GM12878 (cell line): ENCODE data around the gene SLC26A1. TPM values are rescaled to one million over a fixed set of nuclear protein-coding genes. Genes with fewer than 3 reads are reported as not detected.

ENCODE experiments used
- EP300 ChIP-seq, 2 experiments: fragments of 150-350 bp in 1 of 2; IDR thresholded peaks; 2 replicates each; pipeline ENCODE4 v1.6.1; 2011 to 2012; ENCODE audit warnings: low read depth in 2 of 2, low read length in 2 of 2, borderline replicate concordance in 1 of 2, improper control_type of control experiment in 1 of 2, inconsistent platforms in 1 of 2; ENCODE audit not compliant: control insufficient read depth in 1 of 2
- GABPA ChIP-seq: IDR thresholded peaks from 2 replicates; pipeline ENCODE4 v1.6.1; 2014; ENCODE audit warnings: antibody characterized with exemption, low read depth, mild to moderate bottlenecking, inconsistent platforms
- IRF4 ChIP-seq: IDR thresholded peaks from 2 replicates; pipeline ENCODE4 v1.6.1; 2011; ENCODE audit warnings: low read depth, low read length
- RB1 ChIP-seq: fragments of 450-650 bp; formaldehyde crosslinking; IDR thresholded peaks from 2 replicates; pipeline ENCODE4 v1.6.1; 2017; ENCODE audit warnings: mild to moderate bottlenecking, borderline replicate concordance
- USF1 ChIP-seq: IDR thresholded peaks from 2 replicates; pipeline ENCODE4 v1.6.1; 2011; ENCODE audit warnings: borderline replicate concordance, low read depth, mild to moderate bottlenecking, moderate library complexity, mixed read lengths, low read length; ENCODE audit not compliant: insufficient read depth; ENCODE audit errors: extremely low read length
- YBX1 ChIP-seq: fragments of 450-650 bp; IDR thresholded peaks from 2 replicates; pipeline ENCODE4 v1.6.1; 2016; ENCODE audit warnings: antibody characterized with exemption
- ZNF207 ChIP-seq: fragments of 450-650 bp; IDR thresholded peaks from 2 replicates; pipeline ENCODE4 v1.6.1; 2014; ENCODE audit warnings: antibody characterized with exemption, mild to moderate bottlenecking, borderline replicate concordance
- polyA plus RNA-seq, 11 experiments: library from polyadenylated mRNA; depleted of rRNA in 4 of 11; unstranded in 6 of 11; stranded (reverse) in 5 of 11; fragments of >200 nt; fragmentation: Nextera tagmentation in 4 of 11; fragmentation: Illumina TruSeq in 1 of 11; extraction: Ambion mirVana in 4 of 11; extraction: Trizol in 1 of 11; gene quantifications; 1 replicate in 1 of 11; 2 replicates in 10 of 11; pipeline versions ENCODE4 v1.2.1 to v1.2.3, GENCODE V29; 2011 to 2016; ENCODE audit warnings: inconsistent platforms in 2 of 11, missing spikeins in 2 of 11, low read depth in 1 of 11
- total RNA-seq, 4 experiments: library from RNA; depleted of rRNA in 3 of 4; stranded (reverse); fragments of >200 nt in 3 of 4; fragmentation: Illumina TruSeq in 1 of 4; extraction: Trizol in 1 of 4; gene quantifications; 2 replicates each; pipeline versions ENCODE4 v1.2.1 to v1.2.3, GENCODE V29; 2013 to 2021
- TF ChIP-seq, protein P1 (sequence below): fragments of 450-650 bp; IDR thresholded peaks from 2 replicates; pipeline ENCODE4 v1.6.1; 2017; ENCODE audit warnings: antibody characterized with exemption, mild to moderate bottlenecking, moderate library complexity

The SLC26A1 gene
- total and polyA plus RNA-seq, 10 of the 15 experiments (the other 5 are each of a cell fraction or from before 2014, with no cell fraction given), result 0.05 to 0.96 (median 0.28) TPM; not detected in 5

GRCh38 chr4:1004557-1005485 lies 11.6 kb upstream of the SLC26A1 start (continued):
- no peak for TF ChIP-seq EP300 (IDR thresholded peaks at IDR 0.05; ENCODE audit: borderline replicate concordance in 1 of 2, control insufficient read depth in 1 of 2, low read depth in 2 of 2, low read length in 2 of 2)
- TF ChIP-seq RB1, result no peak
- no peak for TF ChIP-seq GABPA
- TF ChIP-seq ZNF207, result no peak
- TF ChIP-seq, protein P1, sequence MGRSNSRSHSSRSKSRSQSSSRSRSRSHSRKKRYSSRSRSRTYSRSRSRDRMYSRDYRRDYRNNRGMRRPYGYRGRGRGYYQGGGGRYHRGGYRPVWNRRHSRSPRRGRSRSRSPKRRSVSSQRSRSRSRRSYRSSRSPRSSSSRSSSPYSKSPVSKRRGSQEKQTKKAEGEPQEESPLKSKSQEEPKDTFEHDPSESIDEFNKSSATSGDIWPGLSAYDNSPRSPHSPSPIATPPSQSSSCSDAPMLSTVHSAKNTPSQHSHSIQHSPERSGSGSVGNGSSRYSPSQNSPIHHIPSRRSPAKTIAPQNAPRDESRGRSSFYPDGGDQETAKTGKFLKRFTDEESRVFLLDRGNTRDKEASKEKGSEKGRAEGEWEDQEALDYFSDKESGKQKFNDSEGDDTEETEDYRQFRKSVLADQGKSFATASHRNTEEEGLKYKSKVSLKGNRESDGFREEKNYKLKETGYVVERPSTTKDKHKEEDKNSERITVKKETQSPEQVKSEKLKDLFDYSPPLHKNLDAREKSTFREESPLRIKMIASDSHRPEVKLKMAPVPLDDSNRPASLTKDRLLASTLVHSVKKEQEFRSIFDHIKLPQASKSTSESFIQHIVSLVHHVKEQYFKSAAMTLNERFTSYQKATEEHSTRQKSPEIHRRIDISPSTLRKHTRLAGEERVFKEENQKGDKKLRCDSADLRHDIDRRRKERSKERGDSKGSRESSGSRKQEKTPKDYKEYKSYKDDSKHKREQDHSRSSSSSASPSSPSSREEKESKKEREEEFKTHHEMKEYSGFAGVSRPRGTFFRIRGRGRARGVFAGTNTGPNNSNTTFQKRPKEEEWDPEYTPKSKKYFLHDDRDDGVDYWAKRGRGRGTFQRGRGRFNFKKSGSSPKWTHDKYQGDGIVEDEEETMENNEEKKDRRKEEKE, result no peak
- TF ChIP-seq USF1, result no peak
- no peak for TF ChIP-seq YBX1
- no peak for TF ChIP-seq IRF4
